Fibroblast of lung (primary cell): ENCODE results near the gene KCTD15.

Source experiments
- CTCF ChIP-seq, 2 donors: IDR thresholded peaks in 1 of 2; conservative IDR thresholded peaks in 1 of 2; 1 replicate in 1 of 2; 2 replicates in 1 of 2; pipeline ENCODE4 v1.5.1; 2011 to 2012; ENCODE audit warnings: low read length in 2 of 2, control low read depth in 1 of 2, inconsistent platforms in 1 of 2, low read depth in 1 of 2, mild to moderate bottlenecking in 1 of 2
- EZH2 ChIP-seq: IDR thresholded peaks from 2 replicates; pipeline ENCODE4 v1.5.1; 2012; ENCODE audit warnings: low read length, control low read depth, mild to moderate bottlenecking; ENCODE audit errors: missing control alignments

GRCh38 chr19:33799476-33799875 is 2.8 kb downstream of the KCTD15 start:
- no peak for TF ChIP-seq CTCF (conservative IDR thresholded peaks at IDR 0.05 in 1 of 2, IDR thresholded peaks at IDR 0.05 in 1 of 2; ENCODE audit: low read depth in 1 of 2, low read length in 2 of 2)
- no peak for TF ChIP-seq EZH2
